WTC11 (cell line): Measurements from ENCODE around the gene LIN9. TPM values are rescaled to one million over a fixed set of nuclear protein-coding genes. Genes with fewer than 3 reads are reported as not detected.

ENCODE experiments used
- ATAC-seq: fragments of 200-7000 bp; cut with Tn5 transposase; 2 replicates; pipeline ENCODE4 v1.10.0; 2021; ENCODE audit warnings: mild to moderate bottlenecking, moderate library complexity
- CTCF ChIA-PET: fragments of 300-600 bp; sonication (Branson Sonifier 250); formaldehyde crosslinking; loops from one replicate; lab custom pipeline; 2021; ENCODE audit warnings: antibody characterized with exemption; lab: Charles Lee
- POLR2A ChIA-PET: fragments of 350-600 bp; sonication (Branson Sonifier 250); formaldehyde crosslinking; loops from one replicate; lab custom pipeline; 2021; ENCODE audit warnings: antibody characterized with exemption; lab: Charles Lee
- DNase-seq: peaks from one replicate; pipeline ENCODE4 v3.0.0; 2021; ENCODE audit warnings: low spot score
- H3K27ac Mint-ChIP-seq: 2 replicates; pipeline ENCODE4 v1.8.0; 2021; ENCODE audit warnings: mixed read lengths
- H3K27me3 Mint-ChIP-seq: 2 replicates; pipeline ENCODE4 v1.8.0; 2021; ENCODE audit warnings: low read depth, mild to moderate bottlenecking, moderate library complexity, mixed read lengths
- H3K36me3 Mint-ChIP-seq: 2 replicates; pipeline ENCODE4 v1.8.0; 2021; ENCODE audit warnings: mixed read lengths
- H3K4me1 Mint-ChIP-seq: 2 replicates; pipeline ENCODE4 v1.8.0; 2022; ENCODE audit warnings: mixed read lengths
- H3K4me3 Mint-ChIP-seq: 2 replicates; pipeline ENCODE4 v1.8.0; 2021; ENCODE audit warnings: mild to moderate bottlenecking, moderate library complexity, mixed read lengths
- H3K9me3 Mint-ChIP-seq: 2 replicates; pipeline ENCODE4 v1.8.0; 2021; ENCODE audit warnings: mixed read lengths
- ATF6 ChIP-seq: sonication (generic); formaldehyde crosslinking; IDR thresholded peaks from 2 replicates; pipeline ENCODE4 v1.8.1; 2023; ENCODE audit warnings: mild to moderate bottlenecking, missing genetic modification reagents
- CREB1 ChIP-seq: sonication (generic); formaldehyde crosslinking; IDR thresholded peaks from 2 replicates; pipeline ENCODE4 v1.8.0; 2023; ENCODE audit warnings: mild to moderate bottlenecking, missing genetic modification reagents
- CTCF ChIP-seq: fragments of 200-600 bp; IDR thresholded peaks from 2 replicates; pipeline ENCODE4 v1.8.0; 2022; ENCODE audit warnings: antibody characterized with exemption
- ELF4 ChIP-seq: sonication (generic); formaldehyde crosslinking; IDR thresholded peaks from 2 replicates; pipeline ENCODE4 v1.8.1; 2022; ENCODE audit warnings: low read depth, mild to moderate bottlenecking, moderate library complexity, missing genetic modification reagents
- ETV6 ChIP-seq: sonication (generic); formaldehyde crosslinking; IDR thresholded peaks from 2 replicates; pipeline ENCODE4 v1.8.1; 2022; ENCODE audit warnings: mild to moderate bottlenecking, missing genetic modification reagents
- GTF2I ChIP-seq: fragments of 250-450 bp; sonication (Bioruptor Pico); conservative IDR thresholded peaks from 2 replicates; pipeline ENCODE4 v1.4.0; 2021; ENCODE audit warnings: mild to moderate bottlenecking
- IRF1 ChIP-seq: sonication (generic); formaldehyde crosslinking; IDR thresholded peaks from 2 replicates; pipeline ENCODE4 v1.8.0; 2023; ENCODE audit warnings: missing genetic modification reagents
- JAZF1 ChIP-seq: fragments of 250-450 bp; sonication (Bioruptor Pico); IDR thresholded peaks from 2 replicates; pipeline ENCODE4 v1.9.0; 2021; ENCODE audit warnings: moderate library complexity, mild to moderate bottlenecking, inconsistent platforms
- OVOL2 ChIP-seq: fragments of 250-450 bp; sonication (Bioruptor Pico); IDR thresholded peaks from 2 replicates; pipeline ENCODE4 v1.9.0; 2021; ENCODE audit warnings: mild to moderate bottlenecking, borderline replicate concordance
- PRDM15 ChIP-seq: sonication (generic); formaldehyde crosslinking; IDR thresholded peaks from 2 replicates; pipeline ENCODE4 v1.8.0; 2022; ENCODE audit warnings: missing genetic modification reagents
- PREB ChIP-seq: sonication (generic); formaldehyde crosslinking; IDR thresholded peaks from 2 replicates; pipeline ENCODE4 v1.8.1; 2022; ENCODE audit warnings: mild to moderate bottlenecking, missing genetic modification reagents, moderate library complexity, borderline replicate concordance
- PRRX2 ChIP-seq: fragments of 250-450 bp; sonication (Bioruptor Pico); IDR thresholded peaks from 2 replicates; pipeline ENCODE4 v1.8.0; 2021; ENCODE audit warnings: mild to moderate bottlenecking
- SOX15 ChIP-seq: fragments of 250-450 bp; sonication (Bioruptor Pico); IDR thresholded peaks from 2 replicates; pipeline ENCODE4 v1.9.0; 2021; ENCODE audit warnings: mild to moderate bottlenecking
- TEAD4 ChIP-seq: sonication (generic); formaldehyde crosslinking; IDR thresholded peaks from 2 replicates; pipeline ENCODE4 v1.8.0; 2022; ENCODE audit warnings: mild to moderate bottlenecking, missing genetic modification reagents
- TP53 ChIP-seq: sonication (generic); formaldehyde crosslinking; IDR thresholded peaks from 2 replicates; pipeline ENCODE4 v1.8.1; 2023; ENCODE audit warnings: mild to moderate bottlenecking, missing genetic modification reagents
- USF2 ChIP-seq: sonication (generic); formaldehyde crosslinking; IDR thresholded peaks from 2 replicates; pipeline ENCODE4 v1.8.1; 2023; ENCODE audit warnings: mild to moderate bottlenecking, missing genetic modification reagents, moderate library complexity
- ZNF512 ChIP-seq: sonication (generic); formaldehyde crosslinking; IDR thresholded peaks from 2 replicates; pipeline ENCODE4 v1.8.1; 2022; ENCODE audit warnings: missing genetic modification reagents, borderline replicate concordance
- ZSCAN18 ChIP-seq: fragments of 250-450 bp; sonication (Bioruptor Pico); IDR thresholded peaks from 2 replicates; pipeline ENCODE4 v2.1.2; 2022; ENCODE audit warnings: mild to moderate bottlenecking, moderate library complexity
- total RNA-seq: library from RNA; stranded (reverse); gene quantifications from 3 replicates; pipeline ENCODE4 v1.2.3, GENCODE V29; 2021

The LIN9 gene
- total RNA-seq, 1 experiment from 2014 or later, result 15.7 TPM

GRCh38 chr1:226353698-226354525 is 44.9 kb upstream of the LIN9 start:
- no peak for TF ChIP-seq SOX15 (CRISPR knock-in tag)
- no peak for TF ChIP-seq PRRX2 (CRISPR knock-in tag)
- no peak for TF ChIP-seq PREB
- TF ChIP-seq JAZF1 (CRISPR knock-in tag), result no peak
- TF ChIP-seq OVOL2 (CRISPR knock-in tag), result no peak
- no peak for TF ChIP-seq ETV6 (CRISPR knock-in tag)
- no peak for TF ChIP-seq ELF4 (CRISPR knock-in tag)
- TF ChIP-seq ZSCAN18 (CRISPR knock-in tag), result no peak

GRCh38 chr1:226351709-226352108 is 42.7 kb upstream of the LIN9 start:
- Mint-ChIP-seq H3K36me3 (peaks cover 4% of the 10 kb centered on the region), H3K27me3 (no peaks in the 10 kb centered on the region), H3K9me3 (no peaks in the 10 kb centered on the region), H3K27ac (no peak overlapping the region), H3K4me1 (peaks cover 12% of the 10 kb centered on the region), H3K4me3 (no peak overlapping the region)
- ATAC-seq (peak; percentile 34; the same call in 1 of the 2 replicates), DNase-seq (no peak)
- ChIA-PET POLR2A (interaction anchor here (0.6 kb wide), 1 partner anchor 278 kb away, joined by 3 read pairs; no protein-coding TSS in a partner anchor), CTCF (interaction anchor here (2.0 kb wide), 1 partner anchor 226 kb away, joined by 6 read pairs; no protein-coding TSS in a partner anchor)
- TF ChIP-seq TEAD4 (no peak), USF2 (CRISPR knock-in tag) (no peak), TP53 (no peak), CTCF (no peak), GTF2I (CRISPR knock-in tag) (no peak), IRF1 (CRISPR knock-in tag) (no peak), PRDM15 (no peak), ATF6 (CRISPR knock-in tag) (no peak), ZNF512 (no peak), CREB1 (CRISPR knock-in tag) (no peak)

More at GRCh38 chr1:226353698-226354525, 44.9 kb upstream of the LIN9 start:
- no peaks in the 10 kb centered on the region for H3K9me3 Mint-ChIP-seq
- CTCF ChIA-PET, result interaction anchor here (1.1 to 1.2 kb wide), 2 partner anchors 21 to 157 kb away, joined by 3 read pairs; no protein-coding TSS in a partner anchor
- DNase-seq, result no peak
- POLR2A ChIA-PET, result interaction anchor here (0.8 kb wide), 1 partner anchor 292 kb away, joined by 3 read pairs; the partner anchor contains the start of gene H3-3A
- peak overlapping the region; percentile 25; the same call in 1 of the 2 replicates for H3K27ac Mint-ChIP-seq
- H3K4me3 Mint-ChIP-seq, result no peak overlapping the region
- H3K4me1 Mint-ChIP-seq, result peaks cover 12% of the 10 kb centered on the region
- H3K27me3 Mint-ChIP-seq, result no peaks in the 10 kb centered on the region
- peaks cover 13% of the 10 kb centered on the region for H3K36me3 Mint-ChIP-seq
- no peak for ATAC-seq
